Activated naive CD8-positive, alpha-beta T cell treated with anti-CD3 and anti-CD28 coated beads, Interleukin-2, amount 50 U/mL, for 24 hours (primary cell): ENCODE measurements around the gene SLC39A9.
"Not testable (repeated sequence)": the region's sequence is repeated elsewhere in the genome, so short reads cannot be mapped to it uniquely, and the experiment has no call there.

Experiments
- ATAC-seq: fragments of 150-1000 bp; cut with Tn5 transposase; one replicate; pipeline ENCODE4 v1.10.0; 2021
- DNase-seq: peaks from one replicate; pipeline ENCODE4 v3.0.0; 2021
- H3K27ac Mint-ChIP-seq: one replicate; pipeline ENCODE4 v1.8.0; 2021; ENCODE audit warnings: mild to moderate bottlenecking, mixed read lengths
- H3K27me3 Mint-ChIP-seq: one replicate; pipeline ENCODE4 v1.8.0; 2021; ENCODE audit warnings: mixed read lengths
- H3K36me3 Mint-ChIP-seq: one replicate; pipeline ENCODE4 v1.8.0; 2021; ENCODE audit warnings: low read depth, mixed read lengths
- H3K4me1 Mint-ChIP-seq: one replicate; pipeline ENCODE4 v1.8.0; 2021; ENCODE audit warnings: mixed read lengths
- H3K4me3 Mint-ChIP-seq: one replicate; pipeline ENCODE4 v1.8.0; 2021; ENCODE audit warnings: mild to moderate bottlenecking, moderate library complexity, mixed read lengths
- H3K9me3 Mint-ChIP-seq: one replicate; pipeline ENCODE4 v1.8.0; 2021; ENCODE audit warnings: mixed read lengths

Gene SLC39A9

DNA sequence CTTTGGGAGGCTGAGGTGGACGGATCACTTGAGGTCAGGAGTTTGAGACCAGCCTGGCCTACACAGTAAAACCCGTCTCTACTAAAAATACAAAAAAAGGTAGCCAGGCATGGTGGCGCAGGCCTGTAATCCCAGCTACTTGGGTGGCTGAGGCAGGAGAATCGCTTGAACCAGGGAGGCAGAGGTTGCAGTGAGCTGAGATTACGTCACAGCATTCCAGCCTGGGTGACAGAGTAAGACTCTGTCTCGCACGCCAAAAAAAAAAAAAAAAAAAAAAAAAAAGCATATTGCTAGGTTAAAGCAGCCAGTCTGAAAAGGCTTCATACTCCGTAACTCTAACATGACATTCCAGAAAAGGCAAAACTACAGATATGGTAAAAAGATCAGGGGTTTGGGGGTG is 7.1 kb upstream of the SLC39A9 start:
- H3K4me1 Mint-ChIP-seq: peaks cover 75% of the 10 kb centered on the region
- DNase-seq, H3K27ac Mint-ChIP-seq, ATAC-seq, H3K9me3 Mint-ChIP-seq, H3K4me3 Mint-ChIP-seq, H3K27me3 Mint-ChIP-seq: not testable (repeated sequence)
- peaks cover 80% of the 10 kb centered on the region for H3K36me3 Mint-ChIP-seq

GRCh38 chr14:69392481-69392880 is 6.0 kb upstream of the SLC39A9 start:
- Mint-ChIP-seq H3K27me3 (no peaks in the 10 kb centered on the region), H3K36me3 (peaks cover 84% of the 10 kb centered on the region), H3K27ac (peak overlapping the region; percentile 71), H3K4me3 (peak overlapping the region; percentile 38), H3K4me1 (peaks cover 76% of the 10 kb centered on the region), H3K9me3 (no peaks in the 10 kb centered on the region)
- DNase-seq (no peak), ATAC-seq (no peak)

DNA sequence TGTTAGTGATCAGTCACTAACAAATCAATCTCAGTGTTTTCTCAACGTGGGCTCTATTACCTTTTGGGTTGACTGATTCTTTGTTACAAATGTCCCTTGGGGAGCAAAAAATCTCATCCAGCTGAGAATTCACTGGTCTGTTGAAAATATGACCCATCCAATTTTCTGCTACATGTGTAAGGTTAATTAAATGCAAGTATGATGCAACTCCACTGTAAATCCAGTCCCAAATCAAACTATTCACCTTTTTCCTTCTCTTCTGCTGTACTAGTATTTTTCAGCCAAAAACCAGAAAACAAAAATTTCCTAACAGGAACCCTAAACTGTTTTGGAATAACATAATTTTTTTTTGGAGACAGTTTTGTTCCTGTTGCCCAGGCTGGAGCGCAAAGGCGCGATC is 2.6 kb upstream of the SLC39A9 start:
- no peak for DNase-seq
- Mint-ChIP-seq H3K36me3 (peaks cover 62% of the 10 kb centered on the region), H3K4me1 (peaks cover 81% of the 10 kb centered on the region), H3K9me3 (no peaks in the 10 kb centered on the region), H3K27ac (peak overlapping the region; percentile 98), H3K27me3 (no peaks in the 10 kb centered on the region), H3K4me3 (peak overlapping the region; percentile 90)
- no peak for ATAC-seq

DNA sequence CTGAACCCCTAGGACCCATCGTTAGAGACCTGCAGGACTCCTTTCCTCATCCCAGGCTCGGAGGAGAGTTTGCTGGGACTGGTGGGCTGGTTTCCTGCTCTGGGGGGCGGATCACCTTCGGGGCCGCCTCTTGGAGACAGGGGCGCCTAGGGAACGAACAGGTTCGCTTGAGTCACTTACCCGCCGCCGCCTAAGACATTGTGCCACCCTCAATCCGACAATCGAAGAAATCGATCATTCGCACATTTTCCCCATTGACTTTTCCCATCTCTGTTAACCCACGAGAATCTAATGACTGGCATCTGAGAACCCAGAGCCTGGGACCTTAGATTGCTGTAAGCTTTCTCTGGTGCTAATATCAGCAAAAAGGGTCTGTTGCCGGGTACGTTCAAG is 322 bp downstream of the SLC39A9 start:
- H3K27ac Mint-ChIP-seq: peak overlapping the region; percentile 98
- no peaks in the 10 kb centered on the region for H3K9me3 Mint-ChIP-seq
- ATAC-seq (peak; percentile 51), DNase-seq (no peak)
- peaks cover 68% of the 10 kb centered on the region for H3K4me1 Mint-ChIP-seq
- H3K27me3 Mint-ChIP-seq: no peaks in the 10 kb centered on the region
- H3K4me3 Mint-ChIP-seq: peak overlapping the region; percentile 90
- peaks cover 38% of the 10 kb centered on the region for H3K36me3 Mint-ChIP-seq

DNA sequence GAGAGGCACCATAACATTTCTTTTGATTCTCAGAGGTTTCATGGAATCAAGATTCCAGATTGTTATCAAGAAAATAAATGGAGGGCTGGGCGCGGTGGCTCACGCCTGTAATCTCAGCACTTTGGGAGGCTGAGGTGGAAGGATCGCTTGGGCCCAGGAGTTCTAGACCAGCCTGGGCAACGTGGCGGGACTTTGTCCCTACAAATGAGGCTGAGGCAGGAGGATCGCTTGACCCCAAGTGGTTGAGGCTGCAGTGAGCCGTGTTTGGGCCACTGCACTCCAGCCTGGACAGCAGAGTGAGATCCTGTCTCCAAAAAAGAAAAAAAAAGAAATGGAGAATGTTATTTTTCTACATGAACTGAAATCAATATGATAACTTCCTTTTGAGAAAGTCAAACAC is 1.3 kb downstream of the SLC39A9 start:
- H3K4me1 Mint-ChIP-seq: peaks cover 63% of the 10 kb centered on the region
- peaks cover 39% of the 10 kb centered on the region for H3K36me3 Mint-ChIP-seq

DNA sequence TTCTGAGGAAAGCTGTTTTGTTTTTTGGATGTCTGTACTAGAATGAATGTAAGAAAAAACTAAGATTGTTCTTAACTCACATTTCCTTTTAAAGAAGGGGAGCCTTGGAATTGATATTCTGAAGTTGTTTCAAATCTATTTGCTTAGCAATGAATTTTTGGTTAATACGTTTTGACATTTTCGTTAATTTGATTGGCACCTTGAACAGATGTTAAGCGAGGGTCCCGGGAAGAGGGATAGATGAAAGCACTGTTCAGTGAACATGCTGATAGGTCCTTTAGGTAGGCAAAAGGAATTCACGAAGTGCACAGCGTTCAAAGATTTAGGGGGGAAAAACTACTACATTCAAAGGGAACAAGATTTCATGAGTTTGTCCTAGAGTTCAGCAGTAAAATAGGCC is 1.7 kb downstream of the SLC39A9 start:
- Mint-ChIP-seq H3K4me1 (peaks cover 60% of the 10 kb centered on the region), H3K27ac (peak overlapping the region; percentile 39), H3K36me3 (peaks cover 38% of the 10 kb centered on the region), H3K4me3 (peak overlapping the region; percentile 90), H3K27me3 (no peaks in the 10 kb centered on the region), H3K9me3 (peaks cover 5% of the 10 kb centered on the region)
- no peak for ATAC-seq
- no peak for DNase-seq

More for the DNA sequence above, 1.3 kb downstream of the SLC39A9 start:
- Mint-ChIP-seq H3K9me3 (peaks cover 3% of the 10 kb centered on the region), H3K4me3 (peak overlapping the region; percentile 90), H3K27ac (no peak overlapping the region), H3K27me3 (no peaks in the 10 kb centered on the region)
- no peak for ATAC-seq
- no peak for DNase-seq

GRCh38 chr14:69401841-69402240 is 3.3 kb downstream of the SLC39A9 start:
- DNase-seq: no peak
- Mint-ChIP-seq H3K27me3 (no peaks in the 10 kb centered on the region), H3K9me3 (peaks cover 5% of the 10 kb centered on the region), H3K4me1 (peaks cover 43% of the 10 kb centered on the region), H3K36me3 (peaks cover 23% of the 10 kb centered on the region), H3K27ac (no peak overlapping the region), H3K4me3 (no peak overlapping the region)
- no peak for ATAC-seq

- Mint-ChIP-seq H3K36me3 (peaks cover 22% of the 10 kb centered on the region), H3K4me3 (no peak overlapping the region), H3K27ac (no peak overlapping the region), H3K4me1 (peaks cover 33% of the 10 kb centered on the region), H3K9me3 (peaks cover 5% of the 10 kb centered on the region), H3K27me3 (no peaks in the 10 kb centered on the region)
- ATAC-seq: no peak
- DNase-seq: no peak
Observed at GRCh38 chr14:69404478-69404877, 6.0 kb downstream of the SLC39A9 start.

- DNase-seq (no peak), ATAC-seq (no peak)
- Mint-ChIP-seq H3K4me3 (no peak overlapping the region), H3K36me3 (peaks cover 22% of the 10 kb centered on the region), H3K9me3 (peaks cover 5% of the 10 kb centered on the region), H3K4me1 (peaks cover 29% of the 10 kb centered on the region), H3K27me3 (no peaks in the 10 kb centered on the region), H3K27ac (no peak overlapping the region)
Observed at GRCh38 chr14:69404883-69405282, 6.4 kb downstream of the SLC39A9 start.

GRCh38 chr14:69405762-69406161 is 7.3 kb downstream of the SLC39A9 start:
- no peak overlapping the region for H3K27ac Mint-ChIP-seq
- H3K4me1 Mint-ChIP-seq: peaks cover 21% of the 10 kb centered on the region
- ATAC-seq (no peak), DNase-seq (no peak)
- H3K9me3 Mint-ChIP-seq: peaks cover 5% of the 10 kb centered on the region
- no peaks in the 10 kb centered on the region for H3K27me3 Mint-ChIP-seq
- H3K4me3 Mint-ChIP-seq: no peak overlapping the region
- H3K36me3 Mint-ChIP-seq: peaks cover 22% of the 10 kb centered on the region

- Mint-ChIP-seq H3K4me1 (peaks cover 8% of the 10 kb centered on the region), H3K9me3 (peaks cover 5% of the 10 kb centered on the region), H3K36me3 (peaks cover 26% of the 10 kb centered on the region), H3K27ac (no peak overlapping the region), H3K4me3 (no peak overlapping the region), H3K27me3 (no peaks in the 10 kb centered on the region)
- no peak for ATAC-seq
- DNase-seq: no peak
Observed at GRCh38 chr14:69408331-69408960, 10.0 kb downstream of the SLC39A9 start.

DNA sequence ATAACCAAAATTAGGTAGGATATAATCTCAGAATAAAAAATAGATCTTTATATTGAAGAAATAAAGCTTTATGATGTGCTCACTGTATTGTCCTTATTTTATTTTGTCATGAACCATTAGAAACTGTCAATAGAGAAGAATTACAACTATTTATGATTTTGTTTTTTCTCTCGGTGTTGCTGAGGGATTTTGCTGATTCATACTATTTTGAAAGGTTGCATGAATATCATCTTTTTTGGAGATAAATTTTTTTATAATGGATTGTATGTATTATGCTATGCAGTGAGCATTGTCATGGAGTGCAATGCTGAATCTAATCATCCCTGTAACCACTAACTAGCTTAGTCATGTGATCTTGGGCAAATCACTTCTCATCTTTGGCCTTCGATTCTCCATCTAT is 15.0 kb downstream of the SLC39A9 start:
- no peak overlapping the region for H3K4me3 Mint-ChIP-seq
- no peak overlapping the region for H3K27ac Mint-ChIP-seq
- H3K4me1 Mint-ChIP-seq: peaks cover 20% of the 10 kb centered on the region

GRCh38 chr14:69416087-69416486 is 17.6 kb downstream of the SLC39A9 start:
- DNase-seq, H3K4me3 Mint-ChIP-seq, ATAC-seq, H3K27ac Mint-ChIP-seq, H3K27me3 Mint-ChIP-seq: not testable (repeated sequence)
- peaks cover 44% of the 10 kb centered on the region for H3K4me1 Mint-ChIP-seq
- peaks cover 15% of the 10 kb centered on the region for H3K36me3 Mint-ChIP-seq
- H3K9me3 Mint-ChIP-seq: peaks cover 12% of the 10 kb centered on the region

More for the DNA sequence above, 15.0 kb downstream of the SLC39A9 start:
- H3K36me3 Mint-ChIP-seq: peaks cover 19% of the 10 kb centered on the region
- peaks cover 12% of the 10 kb centered on the region for H3K9me3 Mint-ChIP-seq
- no peak for ATAC-seq
- no peak for DNase-seq
- no peaks in the 10 kb centered on the region for H3K27me3 Mint-ChIP-seq

- peaks cover 24% of the 10 kb centered on the region for H3K36me3 Mint-ChIP-seq
- H3K9me3 Mint-ChIP-seq: no peaks in the 10 kb centered on the region
- ATAC-seq (no peak), DNase-seq (no peak)
- no peaks in the 10 kb centered on the region for H3K27me3 Mint-ChIP-seq
- no peak overlapping the region for H3K27ac Mint-ChIP-seq
- H3K4me1 Mint-ChIP-seq: peaks cover 26% of the 10 kb centered on the region
- no peak overlapping the region for H3K4me3 Mint-ChIP-seq
Observed at GRCh38 chr14:69423279-69423678, 24.8 kb downstream of the SLC39A9 start.

DNA sequence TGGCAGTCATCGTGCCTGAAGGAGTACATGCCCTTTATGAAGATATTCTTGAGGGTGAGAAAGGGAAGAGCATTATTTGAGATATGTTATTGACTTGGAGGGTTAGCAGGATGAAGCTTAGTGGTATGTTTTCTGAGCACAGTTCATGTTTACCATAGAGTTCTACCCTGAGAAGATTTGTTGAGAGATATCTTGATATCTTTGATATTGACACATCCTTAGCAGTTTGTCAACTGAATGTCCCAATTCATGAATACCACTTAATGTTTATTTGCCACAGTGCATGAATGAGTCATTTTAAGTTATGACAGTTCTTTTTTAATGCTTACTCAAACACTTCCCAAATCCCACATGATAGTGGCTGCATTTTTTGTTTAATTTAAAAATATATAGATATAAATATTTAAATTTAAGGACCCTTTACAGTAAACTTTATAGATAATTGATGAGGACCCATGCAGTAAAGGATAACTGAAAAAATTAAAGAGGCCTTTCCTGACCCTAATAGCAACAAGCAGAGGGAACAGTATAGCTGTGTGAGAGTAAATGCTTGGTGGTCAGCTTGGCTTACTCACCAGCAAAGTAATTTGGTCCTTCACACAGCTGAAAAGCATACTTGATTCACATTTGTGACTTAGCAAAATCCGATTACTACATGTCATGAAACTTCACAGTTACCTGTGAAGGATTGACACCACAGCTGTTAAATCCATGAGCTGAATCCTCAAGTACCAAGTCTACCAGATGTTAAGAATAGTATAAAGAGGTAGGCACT is 25.8 kb downstream of the SLC39A9 start:
- H3K27ac Mint-ChIP-seq: no peak overlapping the region
- H3K4me1 Mint-ChIP-seq: peaks cover 17% of the 10 kb centered on the region
- H3K27me3 Mint-ChIP-seq: no peaks in the 10 kb centered on the region
- H3K9me3 Mint-ChIP-seq: no peaks in the 10 kb centered on the region
- no peak overlapping the region for H3K4me3 Mint-ChIP-seq
- DNase-seq: no peak
- ATAC-seq: no peak
- peaks cover 30% of the 10 kb centered on the region for H3K36me3 Mint-ChIP-seq
